ENCODE measurements around the gene ACRBP.

The ACRBP gene

GRCh38 chr12:6691473-6691872 lies 44.2 kb upstream of the ACRBP start:
- no peak overlapping the region for H3K4me3 ChIP-seq
- TF ChIP-seq CTCF (IDR thresholded peaks at IDR 0.05) = no peak
- peaks cover 0 to 26% of the 10 kb centered on the region in 2 donors for H3K27me3 ChIP-seq
- no peak for DNase-seq
- H3K4me1 ChIP-seq = peaks cover 0 to 32% (median 19%) of the 10 kb centered on the region in 4 donors
- H3K9me3 ChIP-seq = no peaks in the 10 kb centered on the region
- H3K27ac ChIP-seq = no peak overlapping the region
- intact Hi-C loops (cut with DNase I; ENCODE audit: low total_unique reads) = no loop called here
- H3K36me3 ChIP-seq = no peaks in the 10 kb centered on the region

GRCh38 chr12:6688999-6689882 lies 42.0 kb upstream of the ACRBP start, which contains the start of gene ZNF384:
ZNF384 (minus strand) TSS chr12:6689375; CDS start chr12:6679520, 9,855 bp downstream.
- intact Hi-C loops (cut with DNase I; ENCODE audit: low total_unique reads) = loop anchor here (1.0 to 2.0 kb wide), 2 partner anchors 26 to 74 kb away; partner anchors contain the start of gene ING4
- Histone ChIP-seq H3K27ac (peak within 1 kb of the TSS; percentile 96 to 100), H3K4me3 (peak within 1 kb of the TSS; percentile 92 to 99), H3K4me1 (peaks cover 0 to 41% (median 22%) of the 10 kb centered on the region in 4 donors), H3K9me3 (no peaks in the 10 kb centered on the region), H3K27me3 (peaks cover 0 to 4% of the 10 kb centered on the region in 2 donors), H3K36me3 (no peaks in the 10 kb centered on the region)
- DNase-seq = peak; percentile 98 to 99
- peak in 1 of 2 experiments; percentile 46 for TF ChIP-seq CTCF (IDR thresholded peaks at IDR 0.05)

GRCh38 chr12:6688543-6688998 lies 41.3 kb upstream of the ACRBP start:
- H3K4me3 ChIP-seq = peak overlapping the region; percentile 92 to 99
- TF ChIP-seq CTCF (IDR thresholded peaks at IDR 0.05) = no peak
- H3K27ac ChIP-seq = peak overlapping the region; percentile 96 to 100
- DNase-seq = peak in 1 of 2 donors; percentile 30
- no peaks in the 10 kb centered on the region for H3K9me3 ChIP-seq
- no peaks in the 10 kb centered on the region for H3K27me3 ChIP-seq
- peaks cover 0 to 41% (median 22%) of the 10 kb centered on the region in 4 donors for H3K4me1 ChIP-seq
- H3K36me3 ChIP-seq = no peaks in the 10 kb centered on the region
- intact Hi-C loops (cut with DNase I; ENCODE audit: low total_unique reads) = loop anchor here (2.0 kb wide), 1 partner anchor 74 kb away; no protein-coding TSS in a partner anchor

GRCh38 chr12:6685814-6686213 lies 38.6 kb upstream of the ACRBP start:
- TF ChIP-seq CTCF (IDR thresholded peaks at IDR 0.05) = no peak
- Histone ChIP-seq H3K36me3 (peaks cover 0 to 5% (median 0%) of the 10 kb centered on the region in 3 donors), H3K27me3 (no peaks in the 10 kb centered on the region), H3K4me3 (no peak overlapping the region), H3K9me3 (no peaks in the 10 kb centered on the region), H3K27ac (no peak overlapping the region), H3K4me1 (peaks cover 0 to 40% (median 22%) of the 10 kb centered on the region in 4 donors)
- intact Hi-C loops (cut with DNase I; ENCODE audit: low total_unique reads) = no loop called here
- DNase-seq = no peak

GRCh38 chr12:6684609-6685008 lies 37.4 kb upstream of the ACRBP start:
- peak; percentile 24 to 32 for TF ChIP-seq CTCF (IDR thresholded peaks at IDR 0.05)
- H3K27me3 ChIP-seq = no peaks in the 10 kb centered on the region
- H3K36me3 ChIP-seq = peaks cover 1 to 17% (median 8%) of the 10 kb centered on the region in 3 donors
- DNase-seq = no peak
- intact Hi-C loops (cut with DNase I; ENCODE audit: low total_unique reads) = no loop called here
- H3K4me1 ChIP-seq = peaks cover 0 to 31% (median 17%) of the 10 kb centered on the region in 4 donors
- no peaks in the 10 kb centered on the region for H3K9me3 ChIP-seq
- no peak overlapping the region for H3K27ac ChIP-seq
- H3K4me3 ChIP-seq = no peak overlapping the region

Data from tibial artery (tissue), 4 donors.